Measurements from ENCODE around the gene TICAM2. TPM values are rescaled to one million over a fixed set of nuclear protein-coding genes. Genes with fewer than 3 reads are reported as not detected.

The TICAM2 gene
- total and polyA plus RNA-seq, 9 of the 15 experiments (the other 6 are each of a cell fraction or from before 2014, with no cell fraction given) = 0.15 to 1.8 (median 0.98) TPM

DNA sequence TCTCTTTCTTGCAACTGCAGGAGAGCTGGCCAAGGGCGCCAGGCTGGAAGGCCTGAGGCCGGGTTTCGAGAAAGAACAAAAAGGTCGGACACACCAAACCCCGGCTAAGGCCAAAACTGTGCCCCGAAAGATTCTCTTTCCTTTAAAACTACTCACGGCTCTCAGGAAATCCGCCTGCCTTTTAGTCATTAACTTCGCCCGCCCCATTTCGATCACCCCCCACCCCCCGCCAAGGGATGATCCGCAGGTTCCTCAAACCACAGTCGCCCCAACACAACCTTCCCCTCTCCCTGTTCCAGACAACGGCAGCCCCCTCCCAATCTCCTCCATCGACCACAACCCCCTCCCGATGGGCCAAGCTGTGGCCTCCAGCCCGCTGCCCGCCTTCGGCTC is 58.2 kb downstream of the TICAM2 start (continued):
- TF ChIP-seq, protein P1, sequence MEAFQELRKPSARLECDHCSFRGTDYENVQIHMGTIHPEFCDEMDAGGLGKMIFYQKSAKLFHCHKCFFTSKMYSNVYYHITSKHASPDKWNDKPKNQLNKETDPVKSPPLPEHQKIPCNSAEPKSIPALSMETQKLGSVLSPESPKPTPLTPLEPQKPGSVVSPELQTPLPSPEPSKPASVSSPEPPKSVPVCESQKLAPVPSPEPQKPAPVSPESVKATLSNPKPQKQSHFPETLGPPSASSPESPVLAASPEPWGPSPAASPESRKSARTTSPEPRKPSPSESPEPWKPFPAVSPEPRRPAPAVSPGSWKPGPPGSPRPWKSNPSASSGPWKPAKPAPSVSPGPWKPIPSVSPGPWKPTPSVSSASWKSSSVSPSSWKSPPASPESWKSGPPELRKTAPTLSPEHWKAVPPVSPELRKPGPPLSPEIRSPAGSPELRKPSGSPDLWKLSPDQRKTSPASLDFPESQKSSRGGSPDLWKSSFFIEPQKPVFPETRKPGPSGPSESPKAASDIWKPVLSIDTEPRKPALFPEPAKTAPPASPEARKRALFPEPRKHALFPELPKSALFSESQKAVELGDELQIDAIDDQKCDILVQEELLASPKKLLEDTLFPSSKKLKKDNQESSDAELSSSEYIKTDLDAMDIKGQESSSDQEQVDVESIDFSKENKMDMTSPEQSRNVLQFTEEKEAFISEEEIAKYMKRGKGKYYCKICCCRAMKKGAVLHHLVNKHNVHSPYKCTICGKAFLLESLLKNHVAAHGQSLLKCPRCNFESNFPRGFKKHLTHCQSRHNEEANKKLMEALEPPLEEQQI (IDR thresholded peaks at IDR 0.05) = no peak
- no peak for TF ChIP-seq MLX (CRISPR knock-in tag; conservative IDR thresholded peaks at IDR 0.05)
- no peak for TF ChIP-seq MECOM (CRISPR knock-in tag; IDR thresholded peaks at IDR 0.05)
- TF ChIP-seq ZNF232 (CRISPR knock-in tag; IDR thresholded peaks at IDR 0.05) = 0 out of 2 replicates have a peak, but pooled peaks have one; percentile 4
- no peak for TF ChIP-seq DPF2 (IDR thresholded peaks at IDR 0.05)
- TF ChIP-seq JUN (IDR thresholded peaks at IDR 0.05; ENCODE audit: borderline replicate concordance, low read depth, low read length) = no peak
- peak; percentile 31; the same call in 1 of the 2 replicates for TF ChIP-seq JUN (CRISPR knock-in tag; IDR thresholded peaks at IDR 0.05; ENCODE audit: borderline replicate concordance)
- no peak for TF ChIP-seq TRIM25 (IDR thresholded peaks at IDR 0.05; ENCODE audit: borderline replicate concordance)
- TF ChIP-seq ZKSCAN8 (CRISPR knock-in tag; IDR thresholded peaks at IDR 0.05) = no peak
- TF ChIP-seq TCF7 (IDR thresholded peaks at IDR 0.05; ENCODE audit: borderline replicate concordance) = no peak
- TF ChIP-seq MYNN (IDR thresholded peaks at IDR 0.05) = no peak
- no peak for TF ChIP-seq MYNN (CRISPR knock-in tag; IDR thresholded peaks at IDR 0.05)
- TF ChIP-seq PML (IDR thresholded peaks at IDR 0.05; ENCODE audit: low read length) = 0 out of 2 replicates have a peak, but pooled peaks have one; percentile 12
- no peak for TF ChIP-seq TFAM (CRISPR knock-in tag; conservative IDR thresholded peaks at IDR 0.05)
- TF ChIP-seq SRSF1 (IDR thresholded peaks at IDR 0.05; ENCODE audit: low read depth, low read length) = no peak
